GM12801 (cell line): ENCODE data around the gene EFCAB3.
"Not testable (repeated sequence)": the region's sequence is repeated elsewhere in the genome, so short reads cannot be mapped to it uniquely, and the experiment has no call there.

ENCODE experiments used
- CTCF ChIP-seq: IDR thresholded peaks from one replicate; pipeline ENCODE4 v1.5.1; 2011; ENCODE audit warnings: control low read depth; ENCODE audit not compliant: insufficient read length; ENCODE audit errors: extremely low read depth

EFCAB3 gene

GRCh38 chr17:62398891-62399290 lies 18.5 kb downstream of the EFCAB3 start:
- no peak for TF ChIP-seq CTCF

GRCh38 chr17:62405451-62405850 lies 25.1 kb downstream of the EFCAB3 start:
- TF ChIP-seq CTCF, result no peak

GRCh38 chr17:62423647-62424461 lies 43.5 kb downstream of the EFCAB3 start, which contains the start of gene METTL2A:
Gene METTL2A (plus strand): TSS chr17:62423897. CDS start chr17:62423903, 6 bp downstream.
- not testable (repeated sequence) for TF ChIP-seq CTCF

- TF ChIP-seq CTCF, result no peak
Observed at GRCh38 chr17:62444063-62444462, 63.7 kb downstream of the EFCAB3 start.

GRCh38 chr17:62456016-62456415 lies 75.7 kb downstream of the EFCAB3 start:
- no peak for TF ChIP-seq CTCF
